HEK293T (cell line): Measurements from ENCODE around the gene RNASE13.

Source experiments
- ELF4 ChIP-seq: fragments of 450-650 bp; IDR thresholded peaks from 2 replicates; pipeline ENCODE4 v1.6.1; 2017; ENCODE audit warnings: antibody characterized with exemption
- SP1 ChIP-seq: fragments of 450-650 bp; IDR thresholded peaks from 2 replicates; pipeline ENCODE4 v1.6.1; 2017
- TARDBP ChIP-seq: fragments of 450-650 bp; IDR thresholded peaks from 2 replicates; pipeline ENCODE4 v1.6.1; 2016

DNA sequence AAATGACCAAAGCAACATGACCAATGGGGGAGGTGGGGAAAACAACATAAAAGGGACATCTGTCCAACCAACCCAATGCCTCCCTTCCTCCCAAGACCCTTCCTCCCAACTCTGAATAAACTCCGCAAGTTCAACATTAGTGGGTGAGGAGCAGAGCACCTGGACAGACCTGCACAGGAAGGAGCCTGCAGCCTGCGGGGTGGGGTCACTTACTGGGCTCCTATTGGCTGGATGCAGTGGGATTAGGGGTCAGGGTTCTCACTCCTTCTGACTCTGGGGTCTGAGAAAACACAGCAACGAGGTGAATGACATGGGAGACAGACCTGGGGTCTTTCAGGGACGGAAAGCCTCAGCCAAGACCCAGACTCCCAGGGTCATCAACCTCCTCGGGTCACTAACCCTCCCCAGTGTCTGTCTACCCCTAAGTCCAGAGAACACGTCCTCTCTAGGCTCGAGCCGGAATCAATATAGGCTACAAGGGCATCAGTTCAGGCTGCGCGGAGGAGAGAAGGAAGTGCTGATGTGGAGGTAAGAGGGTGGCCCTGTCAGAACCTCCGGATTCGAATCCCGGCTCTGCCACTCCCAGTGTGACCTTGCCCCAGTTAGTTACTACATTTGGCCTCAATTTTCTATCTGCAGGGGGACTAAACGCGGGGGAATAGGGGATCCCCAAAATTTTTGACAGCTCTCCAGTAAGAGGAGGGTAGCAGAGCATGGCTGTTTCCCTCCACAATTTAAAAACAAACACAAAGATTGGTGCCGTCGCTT lies 10.6 kb downstream of the RNASE13 start:
- TF ChIP-seq TARDBP: no peak
- TF ChIP-seq ELF4: no peak
- TF ChIP-seq SP1: no peak
